Calu3 (cell line): ENCODE measurements around the gene PCDHGB6. TPM values are rescaled to one million over a fixed set of nuclear protein-coding genes. Genes with fewer than 3 reads are reported as not detected.

ENCODE experiments used
- BruUV-seq: library from RNA; stranded (reverse); fragments of 400-500 nt; replicated peaks from 2 replicates; lab custom pipeline; 2021; lab: Mats Ljungman, UMichigan
- CTCF ChIA-PET: fragments of 300-600 bp; sonication (Branson Sonifier 250); formaldehyde crosslinking; loops from one replicate; lab custom pipeline; 2022; ENCODE audit warnings: antibody characterized with exemption; lab: Charles Lee
- DNase-seq: peaks from one replicate; pipeline ENCODE4 v3.0.0; 2022
- H3K27ac Mint-ChIP-seq: one replicate; pipeline ENCODE4 v1.8.0; 2022; ENCODE audit warnings: mixed read lengths; ENCODE audit not compliant: unreplicated experiment
- H3K27me3 Mint-ChIP-seq: one replicate; pipeline ENCODE4 v1.8.0; 2022; ENCODE audit warnings: mixed read lengths; ENCODE audit not compliant: unreplicated experiment
- H3K36me3 Mint-ChIP-seq: one replicate; pipeline ENCODE4 v1.8.0; 2022; ENCODE audit warnings: mild to moderate bottlenecking, moderate library complexity, mixed read lengths; ENCODE audit not compliant: insufficient read depth, unreplicated experiment
- H3K4me1 Mint-ChIP-seq: one replicate; pipeline ENCODE4 v1.8.0; 2022; ENCODE audit warnings: mild to moderate bottlenecking, low read depth, mixed read lengths; ENCODE audit not compliant: unreplicated experiment
- H3K4me3 Mint-ChIP-seq: one replicate; pipeline ENCODE4 v1.8.0; 2022; ENCODE audit warnings: mild to moderate bottlenecking, low read depth, moderate library complexity, mixed read lengths; ENCODE audit not compliant: unreplicated experiment
- H3K9me3 Mint-ChIP-seq: one replicate; pipeline ENCODE4 v1.8.0; 2022; ENCODE audit warnings: low read depth, mixed read lengths; ENCODE audit not compliant: unreplicated experiment
- intact Hi-C: fragments of 100-400 bp; cut with micrococcal nuclease; formaldehyde crosslinking; loops from one replicate; pipeline ENCODE4 v1.10.0; 2022; ENCODE audit not compliant: unreplicated experiment
- total RNA-seq: library from RNA; stranded (reverse); gene quantifications from 2 replicates; pipeline ENCODE4 v1.2.3, GENCODE V29; 2022
- TF ChIP-seq, protein P1 (sequence below): fragments of 200-600 bp; IDR thresholded peaks from one replicate; pipeline ENCODE4 v1.8.0; 2022; ENCODE audit warnings: antibody characterized with exemption; ENCODE audit not compliant: unreplicated experiment

The PCDHGB6 gene
- total RNA-seq, 1 experiment from 2014 or later = 13.4 TPM

DNA sequence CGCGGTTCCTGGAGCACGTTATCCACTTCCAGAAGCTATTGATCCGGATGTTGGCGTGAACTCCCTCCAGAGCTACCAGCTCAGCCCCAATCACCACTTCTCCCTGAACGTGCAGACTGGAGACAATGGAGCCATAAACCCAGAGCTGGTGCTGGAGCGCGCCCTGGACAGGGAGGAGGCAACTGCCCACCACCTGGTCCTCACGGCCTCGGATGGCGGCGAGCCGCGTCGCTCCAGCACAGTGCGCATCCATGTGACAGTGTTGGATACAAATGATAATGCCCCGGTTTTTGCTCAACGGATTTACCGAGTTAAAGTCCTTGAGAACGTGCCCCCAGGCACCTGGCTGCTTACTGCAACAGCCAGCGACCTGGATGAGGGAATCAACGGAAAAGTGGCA lies 4.4 kb upstream of the PCDHGB6 start:
- Mint-ChIP-seq H3K27ac (no peak overlapping the region), H3K4me3 (peak overlapping the region; percentile 95), H3K27me3 (no peaks in the 10 kb centered on the region), H3K36me3 (peaks cover 38% of the 10 kb centered on the region), H3K9me3 (peaks cover 11% of the 10 kb centered on the region), H3K4me1 (peaks cover 22% of the 10 kb centered on the region)
- intact Hi-C loops = loop anchor here (2.0 to 5.0 kb wide), 2 partner anchors 74 to 181 kb away; partner anchors contain the start of genes PCDHB14 and PCDHGC3
- DNase-seq = no peak
- BruUV-seq = no TSS peak
- TF ChIP-seq, protein P1, sequence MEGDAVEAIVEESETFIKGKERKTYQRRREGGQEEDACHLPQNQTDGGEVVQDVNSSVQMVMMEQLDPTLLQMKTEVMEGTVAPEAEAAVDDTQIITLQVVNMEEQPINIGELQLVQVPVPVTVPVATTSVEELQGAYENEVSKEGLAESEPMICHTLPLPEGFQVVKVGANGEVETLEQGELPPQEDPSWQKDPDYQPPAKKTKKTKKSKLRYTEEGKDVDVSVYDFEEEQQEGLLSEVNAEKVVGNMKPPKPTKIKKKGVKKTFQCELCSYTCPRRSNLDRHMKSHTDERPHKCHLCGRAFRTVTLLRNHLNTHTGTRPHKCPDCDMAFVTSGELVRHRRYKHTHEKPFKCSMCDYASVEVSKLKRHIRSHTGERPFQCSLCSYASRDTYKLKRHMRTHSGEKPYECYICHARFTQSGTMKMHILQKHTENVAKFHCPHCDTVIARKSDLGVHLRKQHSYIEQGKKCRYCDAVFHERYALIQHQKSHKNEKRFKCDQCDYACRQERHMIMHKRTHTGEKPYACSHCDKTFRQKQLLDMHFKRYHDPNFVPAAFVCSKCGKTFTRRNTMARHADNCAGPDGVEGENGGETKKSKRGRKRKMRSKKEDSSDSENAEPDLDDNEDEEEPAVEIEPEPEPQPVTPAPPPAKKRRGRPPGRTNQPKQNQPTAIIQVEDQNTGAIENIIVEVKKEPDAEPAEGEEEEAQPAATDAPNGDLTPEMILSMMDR = no peak
- CTCF ChIA-PET = interaction anchor here (1.0 to 1.9 kb wide), 9 partner anchors 72 to 617 kb away, joined by 3 to 22 read pairs (median 5); partner anchors contain the start of genes PCDHA1 and PCDHGC3

DNA sequence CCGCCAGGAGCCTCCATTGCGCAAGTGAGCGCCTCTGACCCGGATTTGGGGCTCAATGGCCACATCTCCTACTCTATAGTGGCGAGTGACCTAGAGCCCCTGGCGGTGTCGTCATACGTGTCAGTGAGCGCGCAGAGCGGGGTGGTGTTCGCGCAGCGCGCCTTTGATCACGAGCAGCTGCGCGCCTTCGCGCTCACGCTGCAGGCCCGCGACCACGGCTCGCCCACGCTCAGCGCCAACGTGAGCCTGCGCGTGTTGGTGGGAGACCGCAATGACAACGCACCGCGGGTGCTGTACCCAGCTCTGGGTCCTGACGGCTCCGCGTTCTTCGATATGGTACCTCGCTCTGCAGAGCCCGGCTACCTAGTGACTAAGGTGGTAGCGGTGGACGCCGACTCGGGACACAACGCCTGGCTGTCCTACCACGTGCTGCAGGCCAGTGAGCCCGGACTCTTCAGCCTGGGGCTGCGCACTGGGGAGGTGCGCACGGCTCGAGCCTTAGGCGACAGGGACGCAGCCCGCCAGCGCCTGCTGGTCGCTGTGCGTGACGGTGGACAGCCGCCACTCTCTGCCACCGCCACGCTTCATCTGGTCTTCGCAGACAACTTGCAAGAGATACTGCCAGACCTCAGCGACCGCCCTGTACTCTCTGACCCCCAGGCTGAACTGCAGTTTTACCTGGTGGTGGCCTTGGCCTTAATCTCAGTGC lies 1.9 kb downstream of the PCDHGB6 start:
- TF ChIP-seq, protein P1 = no peak
- BruUV-seq = no TSS peak
- peak overlapping the region; percentile 6 for H3K4me3 Mint-ChIP-seq
- CTCF ChIA-PET = no interaction called here
- no peak for DNase-seq
- H3K9me3 Mint-ChIP-seq = peaks cover 22% of the 10 kb centered on the region
- intact Hi-C loops = no loop called here
- peaks cover 28% of the 10 kb centered on the region for H3K36me3 Mint-ChIP-seq
- H3K27me3 Mint-ChIP-seq = no peaks in the 10 kb centered on the region
- no peak overlapping the region for H3K27ac Mint-ChIP-seq
- peaks cover 37% of the 10 kb centered on the region for H3K4me1 Mint-ChIP-seq

DNA sequence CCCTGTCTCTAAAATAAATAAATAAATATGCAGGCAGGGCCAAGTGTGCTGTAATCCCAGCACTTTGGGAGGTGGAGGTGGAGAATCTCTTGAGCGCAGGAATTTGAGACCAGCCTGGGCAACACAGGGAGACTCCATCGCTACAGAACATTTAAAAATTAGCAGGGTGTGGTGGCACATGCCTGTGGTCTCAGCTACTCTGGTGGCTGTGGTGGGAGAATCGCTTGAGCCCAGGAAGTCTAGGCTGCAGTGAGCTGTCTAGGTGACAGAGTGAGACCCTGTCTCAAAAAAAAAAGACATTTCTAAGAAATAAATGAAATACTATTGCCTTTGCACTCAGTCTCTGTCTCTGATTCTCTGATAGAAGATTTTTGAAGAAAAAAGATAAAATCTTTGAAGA lies 3.8 kb downstream of the PCDHGB6 start:
- Mint-ChIP-seq H3K9me3 (peaks cover 16% of the 10 kb centered on the region), H3K4me3 (no peak overlapping the region), H3K4me1 (peaks cover 21% of the 10 kb centered on the region), H3K27ac (no peak overlapping the region), H3K27me3 (no peaks in the 10 kb centered on the region), H3K36me3 (peaks cover 27% of the 10 kb centered on the region)
- intact Hi-C loops = no loop called here
- CTCF ChIA-PET = no interaction called here
- TF ChIP-seq, protein P1 = no peak
- no peak for DNase-seq
- no TSS peak for BruUV-seq

DNA sequence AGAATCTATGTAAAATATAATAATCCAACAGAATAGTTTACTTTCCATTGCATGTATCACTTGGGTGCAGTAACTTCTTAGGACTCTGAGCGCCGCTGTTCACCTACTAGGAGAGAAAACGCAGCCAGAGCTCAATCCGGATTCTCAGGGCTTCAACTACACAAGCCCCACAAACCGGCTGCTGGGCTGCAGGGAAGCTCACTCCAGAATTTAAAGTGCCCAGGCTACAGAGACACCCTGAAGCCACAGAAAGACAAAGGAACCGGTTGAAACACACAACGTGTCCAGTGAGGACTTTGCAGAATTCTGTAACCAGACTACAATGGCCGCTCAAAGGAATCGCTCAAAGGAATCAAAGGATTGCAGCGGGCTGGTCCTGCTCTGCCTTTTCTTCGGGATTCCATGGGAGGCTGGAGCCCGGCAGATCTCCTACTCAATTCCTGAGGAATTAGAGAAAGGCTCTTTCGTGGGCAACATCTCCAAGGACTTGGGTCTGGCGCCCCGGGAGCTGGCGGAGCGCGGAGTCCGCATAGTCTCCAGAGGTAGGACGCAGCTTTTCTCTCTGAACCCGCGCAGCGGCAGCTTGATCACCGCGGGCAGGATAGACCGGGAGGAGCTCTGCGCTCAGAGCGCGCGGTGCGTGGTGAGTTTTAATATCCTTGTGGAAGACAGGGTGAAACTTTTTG lies 5.2 kb downstream of the PCDHGB6 start, which contains the start of gene PCDHGA10:
Gene PCDHGA10, plus strand, starts transcription at position 134 of the 686 bp plus-strand sequence. Its CDS starts 189 bp downstream, at position 323.
- no peak for DNase-seq
- TF ChIP-seq, protein P1 = no peak
- BruUV-seq = no TSS peak
- Mint-ChIP-seq H3K4me3 (no peak within 1 kb of the TSS), H3K27me3 (no peaks in the 10 kb centered on the region), H3K27ac (no peak within 1 kb of the TSS), H3K4me1 (peaks cover 24% of the 10 kb centered on the region), H3K9me3 (peaks cover 16% of the 10 kb centered on the region), H3K36me3 (peaks cover 28% of the 10 kb centered on the region)
- CTCF ChIA-PET = no interaction called here
- intact Hi-C loops = no loop called here
